Measurements from ENCODE around the gene FGL2.
A peak's percentile ranks its signal among the peaks of the same experiment; 100 is the strongest.
"Not testable (repeated sequence)": the region's sequence is repeated elsewhere in the genome, so short reads cannot be mapped to it uniquely, and the experiment has no call there.

The FGL2 gene

GRCh38 chr7:77199013-77199966, at the start of gene FGL2:
Gene FGL2 (minus strand): TSS chr7:77199819. CDS start chr7:77199793, 26 bp downstream.
- DNase-seq (ENCODE audit: low spot score), result peak; percentile 69

GRCh38 chr7:77248154-77248553, 48.5 kb upstream of the FGL2 start:
- DNase-seq (ENCODE audit: low spot score), result no peak

GRCh38 chr7:77247206-77247850, 47.7 kb upstream of the FGL2 start:
- DNase-seq (ENCODE audit: low spot score), result peak; percentile 69

- DNase-seq (ENCODE audit: low spot score), result no peak
Observed at GRCh38 chr7:77246026-77246640, 46.5 kb upstream of the FGL2 start.

- no peak for DNase-seq (ENCODE audit: low spot score)
Observed at GRCh38 chr7:77245015-77245755, 45.6 kb upstream of the FGL2 start.

GRCh38 chr7:77244222-77244934, 44.8 kb upstream of the FGL2 start:
- DNase-seq (ENCODE audit: low spot score), result no peak

- no peak for DNase-seq (ENCODE audit: low spot score)
Observed at GRCh38 chr7:77242554-77242953, 42.9 kb upstream of the FGL2 start.

GRCh38 chr7:77242068-77242467, 42.4 kb upstream of the FGL2 start:
- DNase-seq (ENCODE audit: low spot score), result no peak

- no peak for DNase-seq (ENCODE audit: low spot score)
Observed at GRCh38 chr7:77239471-77239870, 39.9 kb upstream of the FGL2 start.

GRCh38 chr7:77238703-77239136, 39.1 kb upstream of the FGL2 start:
- DNase-seq (ENCODE audit: low spot score), result no peak

GRCh38 chr7:77235276-77235675, 35.7 kb upstream of the FGL2 start:
- peak; percentile 64 for DNase-seq (ENCODE audit: low spot score)

GRCh38 chr7:77232467-77232866, 32.8 kb upstream of the FGL2 start:
- no peak for DNase-seq (ENCODE audit: low spot score)

- not testable (repeated sequence) for DNase-seq (ENCODE audit: low spot score)
Observed at GRCh38 chr7:77228795-77229194, 29.2 kb upstream of the FGL2 start.

GRCh38 chr7:77226357-77226839, 26.8 kb upstream of the FGL2 start:
- no peak for DNase-seq (ENCODE audit: low spot score)

GRCh38 chr7:77223261-77223660, 23.6 kb upstream of the FGL2 start:
- DNase-seq (ENCODE audit: low spot score), result no peak

- no peak for DNase-seq (ENCODE audit: low spot score)
Observed at GRCh38 chr7:77222819-77223218, 23.2 kb upstream of the FGL2 start.

GRCh38 chr7:77222065-77222464, 22.4 kb upstream of the FGL2 start:
- DNase-seq (ENCODE audit: low spot score), result no peak

GRCh38 chr7:77219701-77220331, 20.2 kb upstream of the FGL2 start:
- not testable (repeated sequence) for DNase-seq (ENCODE audit: low spot score)

GRCh38 chr7:77217474-77218185, 18.0 kb upstream of the FGL2 start:
- DNase-seq (ENCODE audit: low spot score), result no peak
